GM12892 (cell line): Measurements from ENCODE around the gene NHLRC4.

Experiments used
- POLR2A ChIP-seq: IDR thresholded peaks from 2 replicates; pipeline ENCODE4 v1.6.1; 2011; ENCODE audit warnings: low read depth, low read length, control low read depth
- POLR2AphosphoS5 ChIP-seq: IDR thresholded peaks from 2 replicates; pipeline ENCODE4 v1.6.1; 2011; ENCODE audit warnings: low read depth, low read length, control low read depth
- TAF1 ChIP-seq: IDR thresholded peaks from 2 replicates; pipeline ENCODE4 v1.6.1; 2011; ENCODE audit warnings: low read depth, mild to moderate bottlenecking, control low read depth, low read length, borderline replicate concordance

DNA sequence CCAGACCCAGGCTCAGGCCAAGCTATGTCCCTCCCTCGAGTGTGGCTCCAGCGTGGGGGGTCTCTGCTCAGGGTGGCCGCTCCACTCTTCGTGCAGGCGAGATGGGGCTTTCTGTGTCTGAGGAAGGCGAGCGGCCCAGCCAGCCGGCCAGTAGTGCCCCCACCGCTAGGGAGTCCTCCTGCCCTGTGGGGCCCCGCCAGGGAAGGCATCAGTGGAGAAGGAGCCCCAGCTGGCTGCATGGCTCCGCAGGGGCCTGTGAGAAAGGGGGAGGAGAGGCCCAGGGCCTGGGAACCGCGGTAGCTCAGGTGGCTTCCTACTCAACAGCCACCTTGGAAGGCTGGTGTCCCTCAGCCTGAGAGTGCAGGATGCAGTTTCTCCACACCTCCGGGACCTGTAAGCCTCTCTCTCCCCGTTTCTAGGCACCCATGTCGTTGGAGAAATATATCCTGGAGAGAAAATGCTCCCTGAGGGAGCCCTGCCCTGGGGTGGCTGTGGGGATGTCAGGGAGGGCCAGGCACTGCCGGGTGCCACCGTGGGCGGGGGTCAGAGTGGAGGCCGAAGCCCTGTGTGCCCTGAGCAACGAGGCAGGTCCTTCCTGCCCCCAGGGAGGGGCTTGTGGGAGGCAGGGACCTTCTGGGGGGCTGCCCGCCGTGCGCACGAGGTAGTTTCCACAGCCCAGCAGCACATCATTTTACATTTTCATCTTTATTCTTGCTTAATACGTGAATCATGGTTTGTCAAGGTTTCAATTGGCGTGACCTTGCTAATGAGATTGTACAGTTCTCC lies 6.3 kb downstream of the NHLRC4 start:
- no peak for TF ChIP-seq POLR2A
- TF ChIP-seq POLR2AphosphoS5 = no peak
- TF ChIP-seq TAF1 = no peak
